BE2C (cell line): Measurements from ENCODE around the gene ELAVL2.

Experiments used
- DNase-seq: peaks from one replicate; pipeline ENCODE4 v3.0.0-alpha.2; 2020
- H3K27me3 ChIP-seq: fragments of 250-450 bp; sonication (Bioruptor Pico); 2 replicates; pipeline ENCODE4 v1.5.1; 2020; ENCODE audit warnings: mild to moderate bottlenecking
- H3K36me3 ChIP-seq: fragments of 250-450 bp; sonication (Bioruptor Pico); 2 replicates; pipeline ENCODE4 v1.5.1; 2020; ENCODE audit warnings: mild to moderate bottlenecking
- H3K4me1 ChIP-seq: fragments of 250-450 bp; sonication (Bioruptor Pico); 2 replicates; pipeline ENCODE4 v1.5.1; 2020
- H3K4me3 ChIP-seq: 2 replicates; pipeline ENCODE4 v1.5.1; 2011; ENCODE audit warnings: low read depth, low read length
- H3K9me3 ChIP-seq: fragments of 250-450 bp; sonication (Bioruptor Pico); 2 replicates; pipeline ENCODE4 v1.5.1; 2020
- TF ChIP-seq, protein P1 (sequence below): IDR thresholded peaks from 2 replicates; pipeline ENCODE4 v1.5.1; 2012; ENCODE audit warnings: mild to moderate bottlenecking, low read depth, low read length

The ELAVL2 gene

DNA sequence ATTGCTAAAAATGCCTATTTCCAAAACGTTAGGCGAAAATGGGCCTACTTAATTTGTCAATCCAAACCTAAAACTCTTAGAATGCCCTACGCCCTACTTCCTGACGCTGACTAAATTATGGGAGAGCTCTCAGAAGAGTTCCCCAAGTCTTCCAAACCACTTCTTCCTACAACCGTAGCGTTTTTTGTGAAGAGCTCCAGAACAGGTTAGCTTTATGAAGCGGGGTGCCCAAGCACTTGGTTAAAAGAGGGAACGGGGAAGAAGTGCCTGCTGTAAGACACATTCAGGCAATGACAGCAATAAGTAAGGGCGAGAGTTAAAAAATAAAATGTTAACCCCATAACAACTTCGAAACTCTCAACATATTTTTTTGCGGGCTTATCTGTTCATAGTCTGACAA is 2.8 kb downstream of the ELAVL2 start:
- DNase-seq, result no peak
- Histone ChIP-seq H3K27me3 (peaks cover 34% of the 10 kb centered on the region), H3K4me1 (no peaks in the 10 kb centered on the region), H3K9me3 (no peaks in the 10 kb centered on the region), H3K36me3 (no peaks in the 10 kb centered on the region), H3K4me3 (no peak overlapping the region)
- TF ChIP-seq, protein P1, sequence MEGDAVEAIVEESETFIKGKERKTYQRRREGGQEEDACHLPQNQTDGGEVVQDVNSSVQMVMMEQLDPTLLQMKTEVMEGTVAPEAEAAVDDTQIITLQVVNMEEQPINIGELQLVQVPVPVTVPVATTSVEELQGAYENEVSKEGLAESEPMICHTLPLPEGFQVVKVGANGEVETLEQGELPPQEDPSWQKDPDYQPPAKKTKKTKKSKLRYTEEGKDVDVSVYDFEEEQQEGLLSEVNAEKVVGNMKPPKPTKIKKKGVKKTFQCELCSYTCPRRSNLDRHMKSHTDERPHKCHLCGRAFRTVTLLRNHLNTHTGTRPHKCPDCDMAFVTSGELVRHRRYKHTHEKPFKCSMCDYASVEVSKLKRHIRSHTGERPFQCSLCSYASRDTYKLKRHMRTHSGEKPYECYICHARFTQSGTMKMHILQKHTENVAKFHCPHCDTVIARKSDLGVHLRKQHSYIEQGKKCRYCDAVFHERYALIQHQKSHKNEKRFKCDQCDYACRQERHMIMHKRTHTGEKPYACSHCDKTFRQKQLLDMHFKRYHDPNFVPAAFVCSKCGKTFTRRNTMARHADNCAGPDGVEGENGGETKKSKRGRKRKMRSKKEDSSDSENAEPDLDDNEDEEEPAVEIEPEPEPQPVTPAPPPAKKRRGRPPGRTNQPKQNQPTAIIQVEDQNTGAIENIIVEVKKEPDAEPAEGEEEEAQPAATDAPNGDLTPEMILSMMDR, result no peak

DNA sequence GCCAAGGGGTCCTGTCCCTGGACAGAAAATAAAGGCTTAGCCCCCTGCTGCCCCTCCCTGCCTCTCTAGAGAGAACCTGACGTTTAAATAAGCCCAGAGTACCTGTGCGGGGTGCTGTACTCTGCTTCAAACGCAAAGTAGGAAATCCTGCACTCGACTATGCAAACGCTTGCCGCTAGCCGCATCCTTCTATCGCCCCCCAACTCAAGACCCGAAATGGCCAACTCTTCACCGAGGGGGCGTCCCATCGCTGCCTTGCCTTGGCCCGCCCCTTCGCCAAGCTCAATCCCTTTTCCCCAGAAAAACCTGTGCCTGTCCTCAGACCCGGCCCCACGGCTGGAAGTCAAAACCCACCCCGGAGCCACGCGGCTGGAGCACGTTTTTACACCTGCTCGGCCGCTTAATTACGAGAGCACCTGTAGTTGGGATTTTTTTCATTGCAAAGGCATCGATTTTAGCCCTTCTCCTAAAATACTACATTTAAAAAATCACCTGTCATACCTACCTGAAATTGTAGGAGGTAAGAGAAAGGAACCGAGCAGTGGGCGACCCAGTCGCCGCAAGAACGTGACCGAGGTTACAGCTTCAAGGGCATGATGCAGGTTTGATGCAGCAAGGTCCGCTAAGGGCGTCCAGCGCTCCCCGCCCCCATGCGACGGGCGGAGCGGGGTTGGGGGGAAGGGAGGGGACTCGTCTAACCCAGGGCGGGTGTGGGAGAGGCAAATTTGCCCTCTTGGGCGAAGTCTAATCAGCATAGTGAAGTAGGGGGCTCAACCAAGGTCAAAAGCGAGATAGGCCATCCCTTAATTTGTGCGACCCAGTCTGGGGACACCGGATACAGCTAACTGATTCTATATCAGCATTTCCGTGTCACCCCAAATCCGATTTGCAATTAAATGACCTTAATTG is 3.5 kb downstream of the ELAVL2 start:
- no peaks in the 10 kb centered on the region for H3K9me3 ChIP-seq
- no peak for DNase-seq
- TF ChIP-seq, protein P1, result no peak
- no peaks in the 10 kb centered on the region for H3K4me1 ChIP-seq
- peak overlapping the region; percentile 49 for H3K4me3 ChIP-seq
- peaks cover 34% of the 10 kb centered on the region for H3K27me3 ChIP-seq
- H3K36me3 ChIP-seq, result no peaks in the 10 kb centered on the region

DNA sequence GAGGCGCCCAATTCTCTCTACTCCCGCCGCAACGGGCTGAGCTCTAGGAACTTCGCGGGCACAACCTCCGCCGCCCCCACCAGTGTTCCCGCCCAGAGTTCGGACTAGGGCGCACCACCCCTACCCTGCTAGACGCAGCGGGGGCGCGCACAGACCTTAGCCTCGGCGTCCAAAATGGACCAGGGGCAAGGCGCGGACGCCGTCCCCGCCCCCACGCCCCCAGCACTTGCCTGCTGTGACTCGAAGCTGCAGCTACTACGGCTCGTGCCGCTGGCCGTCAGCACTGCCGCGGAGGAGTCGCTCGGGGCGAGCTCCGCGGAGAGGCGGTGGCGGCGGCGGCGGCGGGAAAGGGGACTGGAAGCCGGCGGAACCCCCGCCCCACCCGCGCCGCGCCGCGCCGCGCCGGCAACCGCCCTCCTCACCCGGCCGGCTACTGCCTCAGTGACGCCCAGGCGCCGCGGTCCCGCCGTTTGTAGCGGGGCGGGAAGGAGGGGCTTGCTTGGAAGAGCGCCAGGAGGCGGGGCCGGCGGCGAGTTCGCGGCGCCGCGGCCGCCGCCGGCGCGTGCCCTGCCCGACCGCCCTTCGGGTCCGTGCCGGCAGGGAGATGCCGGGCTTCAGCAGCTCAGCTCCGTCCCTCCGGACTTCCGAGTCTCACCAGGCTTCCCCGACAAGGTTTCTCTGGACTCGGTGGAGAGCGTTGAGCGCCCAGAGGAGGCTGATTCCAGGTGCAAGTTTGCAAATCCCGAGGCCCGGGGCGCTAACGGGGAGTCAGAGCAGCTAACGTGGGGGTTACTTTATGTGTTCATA is 4.5 kb downstream of the ELAVL2 start:
- Histone ChIP-seq H3K36me3 (no peaks in the 10 kb centered on the region), H3K27me3 (peaks cover 34% of the 10 kb centered on the region), H3K4me3 (peak overlapping the region; percentile 49), H3K4me1 (no peaks in the 10 kb centered on the region), H3K9me3 (no peaks in the 10 kb centered on the region)
- TF ChIP-seq, protein P1, result no peak
- peak; percentile 77 for DNase-seq

DNA sequence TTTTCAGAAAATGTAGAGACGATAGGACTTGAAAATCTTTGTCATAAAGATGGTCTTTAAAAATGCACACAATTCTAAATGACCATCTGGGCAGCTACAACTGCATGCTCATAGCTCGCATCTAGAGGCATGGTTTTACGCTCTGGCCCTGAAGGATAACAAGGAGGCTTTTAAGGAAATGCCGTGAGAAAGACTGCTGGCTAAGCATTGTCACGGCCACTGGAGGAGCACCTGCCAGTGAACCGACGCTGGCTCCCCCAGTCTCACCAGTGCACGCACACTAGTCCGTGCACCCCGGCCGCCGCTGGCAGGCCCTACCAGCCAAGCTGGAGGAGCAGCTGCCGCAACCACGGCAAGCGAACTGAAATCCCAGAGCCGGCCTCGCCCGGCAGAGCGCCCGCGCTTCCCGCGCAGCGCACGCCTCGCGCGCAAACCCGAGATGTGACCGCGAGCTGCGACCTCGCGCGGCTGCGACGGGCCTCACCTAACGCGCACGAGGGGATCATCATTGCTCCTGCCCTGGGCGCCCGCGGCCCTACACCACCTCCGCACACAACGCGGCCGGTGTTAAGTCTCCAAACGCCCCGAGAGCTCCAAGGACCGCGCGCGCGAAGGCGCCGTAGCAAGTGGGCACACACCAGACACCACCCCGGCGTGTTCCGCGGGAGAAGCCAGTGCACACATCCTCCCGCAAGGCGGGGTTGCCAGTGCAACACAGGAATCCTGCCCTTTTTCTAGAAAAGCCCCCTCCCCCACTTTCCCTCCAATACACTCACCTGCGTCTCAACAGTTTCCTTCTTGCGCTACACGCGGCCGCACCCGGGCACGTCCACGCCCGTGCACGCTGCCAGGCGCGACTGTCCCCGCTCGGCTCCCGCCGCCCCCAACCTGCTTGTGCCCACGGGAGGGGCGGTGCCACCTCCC is 5.3 kb downstream of the ELAVL2 start:
- Histone ChIP-seq H3K9me3 (no peaks in the 10 kb centered on the region), H3K27me3 (peaks cover 34% of the 10 kb centered on the region), H3K4me1 (no peaks in the 10 kb centered on the region), H3K36me3 (no peaks in the 10 kb centered on the region), H3K4me3 (peak overlapping the region; percentile 41)
- peak; percentile 17 for DNase-seq
- TF ChIP-seq, protein P1, result no peak

DNA sequence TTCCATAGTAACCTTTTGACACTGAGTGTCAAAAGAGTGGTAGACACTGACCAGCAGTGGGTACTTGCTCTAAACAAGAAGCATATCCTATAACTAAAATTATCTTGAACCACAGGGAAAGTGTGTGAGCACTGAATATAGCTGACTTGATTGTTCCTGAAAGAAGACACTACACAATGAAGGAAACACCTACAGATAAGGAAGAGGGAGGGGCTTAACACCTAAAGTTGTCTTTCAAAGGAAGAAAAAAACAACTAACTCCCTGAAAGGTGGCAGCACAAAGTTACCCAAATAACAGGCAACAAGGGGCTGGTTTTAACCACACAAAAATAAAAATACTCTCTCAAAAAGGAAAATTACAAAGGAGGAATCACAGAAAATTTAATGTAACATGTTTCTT is 6.6 kb downstream of the ELAVL2 start:
- Histone ChIP-seq H3K4me1 (no peaks in the 10 kb centered on the region), H3K9me3 (no peaks in the 10 kb centered on the region), H3K27me3 (peaks cover 34% of the 10 kb centered on the region), H3K4me3 (no peak overlapping the region), H3K36me3 (no peaks in the 10 kb centered on the region)
- no peak for DNase-seq
- TF ChIP-seq, protein P1, result no peak
